HG03354 (cell line): ENCODE measurements around the gene ZNF761.
"Not testable (repeated sequence)": the region's sequence is repeated elsewhere in the genome, so short reads cannot be mapped to it uniquely, and the experiment has no call there.

Source experiments
- ATAC-seq: cut with Tn5 transposase; IDR thresholded peaks from one replicate; pipeline ENCODE4 v1.9.1; 2021; ENCODE audit warnings: mild to moderate bottlenecking; ENCODE audit not compliant: unreplicated experiment, poor library complexity, severe bottlenecking

ZNF761 gene

GRCh38 chr19:53431399-53432087 lies at the start of gene ZNF761:
ZNF761 (plus strand) TSS chr19:53431984; CDS start chr19:53447269, 15,285 bp downstream.
- ATAC-seq, result peak; percentile 93

DNA sequence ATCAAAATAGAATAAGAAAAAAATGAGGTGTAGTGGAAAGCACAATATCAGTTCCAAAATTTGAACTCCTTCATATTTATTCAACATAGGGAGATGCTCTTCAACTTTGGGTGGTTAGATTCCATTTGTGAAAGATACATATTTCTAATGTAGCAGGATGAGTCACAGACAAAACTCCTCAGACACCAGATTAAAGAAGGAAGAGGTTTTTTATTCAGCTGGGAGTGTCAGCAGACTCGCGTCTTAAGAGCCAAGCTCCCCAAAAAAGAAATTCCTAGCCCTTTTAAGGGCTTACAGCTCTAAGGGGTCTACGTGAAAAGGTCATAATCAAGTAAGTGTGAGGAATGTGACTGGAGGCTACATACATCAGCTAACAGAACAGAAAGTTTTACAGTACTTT lies 43.6 kb upstream of the ZNF761 start:
- no peak for ATAC-seq

GRCh38 chr19:53388904-53389303 lies 42.9 kb upstream of the ZNF761 start:
- no peak for ATAC-seq

GRCh38 chr19:53389571-53389970 lies 42.2 kb upstream of the ZNF761 start:
- ATAC-seq, result no peak

DNA sequence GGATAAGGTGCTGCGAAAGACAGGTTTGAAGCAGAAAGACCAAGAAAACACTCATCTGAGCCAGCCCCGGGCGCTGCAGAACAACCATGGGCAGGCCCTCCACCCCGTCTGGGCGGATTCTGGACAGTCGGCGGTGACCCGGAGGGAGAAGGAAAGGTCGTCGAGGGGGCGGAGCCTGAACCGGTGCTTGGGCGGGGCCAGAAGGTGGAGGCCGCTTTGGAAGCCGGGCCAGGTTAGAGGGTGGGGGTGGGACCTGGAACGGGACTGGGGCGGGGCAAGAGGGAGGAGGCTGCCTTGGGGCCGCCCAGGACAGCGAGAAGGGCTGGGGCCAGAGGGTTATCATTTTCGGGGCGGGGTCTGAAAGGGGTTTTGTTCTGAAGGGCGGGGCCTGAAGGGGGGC lies 41.8 kb upstream of the ZNF761 start:
- no peak for ATAC-seq

GRCh38 chr19:53394522-53394973 lies 37.2 kb upstream of the ZNF761 start:
- no peak for ATAC-seq

GRCh38 chr19:53394974-53395839 lies 36.6 kb upstream of the ZNF761 start, which contains the start of gene ZNF765:
ZNF765 (plus strand) TSS chr19:53395149; CDS start chr19:53398016, 2,867 bp downstream.
- ATAC-seq, result peak; percentile 96

GRCh38 chr19:53395840-53396524 lies 35.8 kb upstream of the ZNF761 start:
- not testable (repeated sequence) for ATAC-seq

DNA sequence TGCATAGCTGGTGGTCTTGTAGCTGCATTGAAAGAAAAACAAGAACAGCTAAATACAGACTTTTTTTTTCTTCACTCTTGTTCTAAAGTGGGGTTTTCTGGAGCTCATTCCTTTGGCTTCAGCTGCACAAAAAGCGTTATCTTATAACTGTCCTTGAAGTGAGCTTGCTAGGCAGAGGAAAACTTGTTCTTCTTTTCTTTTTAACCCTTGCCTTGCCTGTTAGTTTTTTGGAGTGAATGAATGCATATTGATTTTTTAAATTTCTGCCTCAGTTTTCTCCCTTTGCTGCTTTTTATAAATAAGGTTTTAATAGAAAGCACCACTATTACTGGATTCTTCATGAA lies 35.3 kb upstream of the ZNF761 start:
- no peak for ATAC-seq

- ATAC-seq, result not testable (repeated sequence)
Measured at GRCh38 chr19:53397918-53398317, 33.9 kb upstream of the ZNF761 start.

GRCh38 chr19:53409505-53410204 lies 22.1 kb upstream of the ZNF761 start:
- ATAC-seq, result no peak

DNA sequence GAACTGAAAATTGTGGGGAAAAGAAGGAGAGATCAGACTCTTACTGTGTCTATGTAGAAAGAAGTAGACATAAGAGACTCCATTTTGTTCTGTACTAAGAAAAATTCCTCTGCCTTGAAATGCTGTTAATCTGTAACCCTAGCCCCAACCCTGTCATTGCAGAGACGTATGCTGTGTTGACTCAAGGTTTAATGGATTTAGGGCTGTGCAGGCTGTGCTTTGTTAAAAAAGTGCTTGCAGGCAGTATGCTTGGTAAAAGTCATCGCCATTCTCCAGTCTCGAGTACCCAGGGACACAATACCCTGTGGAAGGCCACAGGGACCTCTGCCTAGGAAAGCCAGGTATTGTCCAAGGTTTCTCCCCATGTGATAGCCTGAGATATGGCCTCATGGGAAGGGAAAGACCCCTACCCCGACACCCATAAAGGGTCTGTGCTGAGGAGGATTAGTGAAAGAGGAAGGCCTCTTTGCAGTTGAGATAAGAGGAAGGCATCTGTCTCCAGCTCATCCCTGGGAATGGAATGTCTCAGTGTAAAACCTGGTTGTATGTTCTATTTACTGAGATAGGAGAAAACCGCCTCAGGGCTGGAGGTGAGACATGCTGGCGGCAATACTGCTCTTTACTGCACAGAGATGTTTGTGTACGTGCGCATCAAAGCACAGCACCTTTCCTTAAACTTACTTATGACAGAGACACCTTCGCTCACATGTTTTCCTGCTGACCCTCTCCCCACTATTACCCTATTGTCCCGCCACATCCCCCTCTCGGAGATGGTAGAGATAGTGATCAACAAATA lies 11.1 kb upstream of the ZNF761 start:
- ATAC-seq, result not testable (repeated sequence)

- ATAC-seq, result no peak
Measured at GRCh38 chr19:53422551-53422950, 9.2 kb upstream of the ZNF761 start.

DNA sequence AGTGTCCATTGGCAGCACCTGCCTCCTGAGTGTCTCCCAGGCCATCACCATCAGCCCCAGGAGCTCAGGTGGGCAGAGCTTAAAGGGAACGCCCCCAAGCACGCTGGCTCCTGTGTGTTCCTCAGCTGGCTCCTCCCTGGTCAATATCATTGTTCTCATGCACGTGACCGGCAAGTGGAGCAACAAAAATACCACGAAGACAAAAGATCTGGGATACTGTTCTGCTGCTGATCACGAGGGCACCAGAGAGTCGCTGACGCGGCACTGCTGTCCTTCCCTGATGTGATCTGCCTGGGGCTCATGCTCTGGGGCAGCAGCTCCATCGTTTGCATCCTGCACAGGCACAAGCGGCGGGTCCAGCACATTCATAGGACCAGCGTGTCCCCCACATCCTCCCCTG lies 8.7 kb upstream of the ZNF761 start:
- ATAC-seq, result not testable (repeated sequence)

GRCh38 chr19:53423680-53424079 lies 8.1 kb upstream of the ZNF761 start:
- ATAC-seq, result not testable (repeated sequence)

GRCh38 chr19:53424968-53425597 lies 6.7 kb upstream of the ZNF761 start:
- no peak for ATAC-seq

DNA sequence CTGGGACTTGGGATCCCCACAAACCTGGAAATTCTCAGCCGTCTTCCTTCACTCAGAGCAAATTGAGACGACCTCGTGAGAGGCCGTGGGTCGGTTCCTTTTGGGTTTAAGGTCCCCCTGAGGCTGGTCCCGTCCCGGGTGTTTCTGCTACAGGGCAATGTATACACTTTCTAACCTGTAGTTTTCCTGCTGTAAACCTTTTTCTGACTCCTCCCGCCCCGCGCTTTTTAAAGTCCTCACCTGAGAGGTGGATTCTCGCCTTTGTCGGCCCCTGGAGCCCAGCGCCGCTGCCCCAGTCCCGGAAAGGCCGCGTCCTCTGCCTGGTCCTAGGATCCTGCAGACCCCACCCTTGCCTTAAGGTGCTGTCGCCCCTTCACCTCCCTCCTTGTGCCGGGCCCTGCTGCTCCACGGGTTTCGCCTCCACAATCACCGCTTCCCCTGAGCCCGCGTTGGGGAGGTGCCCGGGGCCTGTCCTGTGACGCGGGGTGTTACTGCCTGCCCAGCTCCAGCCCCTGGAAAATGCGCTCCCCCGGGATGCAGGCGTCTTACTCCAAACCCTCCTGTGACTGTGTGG lies 391 bp downstream of the ZNF761 start:
- ATAC-seq, result peak; percentile 45

- ATAC-seq, result not testable (repeated sequence)
Measured at GRCh38 chr19:53443809-53444208, 12.0 kb downstream of the ZNF761 start.
